Measurements from ENCODE around the gene TRMT2B.

TRMT2B gene

GRCh38 chrX:100962811-100963210 is 89.1 kb downstream of the TRMT2B start:
- H3K4me3 ChIP-seq (replicated peaks; ENCODE audit: low read depth, low read length), result no peak overlapping the region
- DNase-seq (ENCODE audit: extremely low read depth, low read depth), result no peak
- no peak for TF ChIP-seq CTCF (IDR thresholded peaks at IDR 0.05; ENCODE audit: low read depth, low read length, missing control alignments)

All from HFF-Myc (cell line).